Left lung (tissue), 10 donors: ENCODE measurements around the gene WWP2. TPM values are rescaled to one million over a fixed set of nuclear protein-coding genes. Genes with fewer than 3 reads are reported as not detected.
"Not testable (repeated sequence)": the region's sequence is repeated elsewhere in the genome, so short reads cannot be mapped to it uniquely, and the experiment has no call there.

Source experiments
- ATAC-seq: fragments of 200-7000 bp; cut with Tn5 transposase; one replicate; pipeline ENCODE4 v1.9.1; 2020; ENCODE audit warnings: moderate library complexity
- DNase-seq, 4 donors: peaks; one replicate each; pipeline ENCODE4 v3.0.0-alpha.2; 2013 to 2020
- H3K27ac ChIP-seq, 2 donors: fragments of 200-600 bp; sonication (generic) in 1 of 2; one replicate each; pipeline versions ENCODE4 v1.5.0 to v1.8.0; 2020 to 2021
- H3K27me3 ChIP-seq, 2 donors: fragments of 200-600 bp; sonication (generic) in 1 of 2; one replicate each; pipeline versions ENCODE4 v1.5.0 to v1.8.0; 2020 to 2021
- H3K36me3 ChIP-seq, 2 donors: fragments of 200-600 bp; sonication (generic) in 1 of 2; one replicate each; pipeline versions ENCODE4 v1.5.0 to v1.8.0; 2020 to 2021
- H3K4me1 ChIP-seq, 2 donors: fragments of 200-600 bp; one replicate each; pipeline ENCODE4 v1.8.0; 2021
- H3K4me3 ChIP-seq, 2 donors: fragments of 200-600 bp; sonication (generic) in 1 of 2; one replicate each; pipeline versions ENCODE4 v1.5.0 to v1.8.0; 2020 to 2021; ENCODE audit warnings: mild to moderate bottlenecking in 1 of 2
- H3K9me3 ChIP-seq, 2 donors: fragments of 200-600 bp; sonication (generic) in 1 of 2; one replicate each; pipeline versions ENCODE4 v1.5.0 to v1.8.0; 2020 to 2021
- intact Hi-C, 2 donors: fragments of 100-400 bp; cut with DNase I; formaldehyde crosslinking; loops; one replicate each; pipeline versions ENCODE4 v1.11.2 to v1.14.2; 2022
- polyA plus RNA-seq, 6 donors: library from polyadenylated mRNA; unstranded; fragments of 120-200 nt; gene quantifications; one replicate each; pipeline ENCODE4 v1.2.1, GENCODE V29; 2013; ENCODE audit not compliant: insufficient read length in 6 of 6
- total RNA-seq, 2 donors: library from RNA; stranded (reverse); fragmentation: NEBNext Ultra II Directional; extraction: Animal tissue kit (Norgen Biotek cat#: 25700); gene quantifications; one replicate each; pipeline ENCODE4 v1.2.1, GENCODE V29; 2021
- TF ChIP-seq, protein P1 (sequence below), 2 donors: fragments of 200-600 bp; sonication (generic) in 1 of 2; IDR thresholded peaks; one replicate each; pipeline versions ENCODE4 v1.5.0 to v1.8.0; 2021; ENCODE audit warnings: antibody characterized with exemption in 2 of 2
- donor health status: DM: no; HTN: yes; CAD: no.
- donor health status: DM: no; HTN: no; CAD: no.

Gene WWP2
- total and polyA plus RNA-seq, 8 donors = 30.2 to 73.0 (median 34.6) TPM

GRCh38 chr16:69784586-69784985 is 22.5 kb downstream of the WWP2 start:
- no peak for ATAC-seq
- peaks cover 0 to 50% of the 10 kb centered on the region in 2 donors for H3K36me3 ChIP-seq
- no peak overlapping the region for H3K4me3 ChIP-seq
- no peaks in the 10 kb centered on the region for H3K27me3 ChIP-seq
- TF ChIP-seq, protein P1, sequence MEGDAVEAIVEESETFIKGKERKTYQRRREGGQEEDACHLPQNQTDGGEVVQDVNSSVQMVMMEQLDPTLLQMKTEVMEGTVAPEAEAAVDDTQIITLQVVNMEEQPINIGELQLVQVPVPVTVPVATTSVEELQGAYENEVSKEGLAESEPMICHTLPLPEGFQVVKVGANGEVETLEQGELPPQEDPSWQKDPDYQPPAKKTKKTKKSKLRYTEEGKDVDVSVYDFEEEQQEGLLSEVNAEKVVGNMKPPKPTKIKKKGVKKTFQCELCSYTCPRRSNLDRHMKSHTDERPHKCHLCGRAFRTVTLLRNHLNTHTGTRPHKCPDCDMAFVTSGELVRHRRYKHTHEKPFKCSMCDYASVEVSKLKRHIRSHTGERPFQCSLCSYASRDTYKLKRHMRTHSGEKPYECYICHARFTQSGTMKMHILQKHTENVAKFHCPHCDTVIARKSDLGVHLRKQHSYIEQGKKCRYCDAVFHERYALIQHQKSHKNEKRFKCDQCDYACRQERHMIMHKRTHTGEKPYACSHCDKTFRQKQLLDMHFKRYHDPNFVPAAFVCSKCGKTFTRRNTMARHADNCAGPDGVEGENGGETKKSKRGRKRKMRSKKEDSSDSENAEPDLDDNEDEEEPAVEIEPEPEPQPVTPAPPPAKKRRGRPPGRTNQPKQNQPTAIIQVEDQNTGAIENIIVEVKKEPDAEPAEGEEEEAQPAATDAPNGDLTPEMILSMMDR (IDR thresholded peaks at IDR 0.05) = no peak
- H3K4me1 ChIP-seq = peaks cover 0 to 6% of the 10 kb centered on the region in 2 donors
- H3K27ac ChIP-seq = no peak overlapping the region
- no peaks in the 10 kb centered on the region for H3K9me3 ChIP-seq
- no peak for DNase-seq
- intact Hi-C loops = no loop called here

- Histone ChIP-seq H3K36me3 (peaks cover 0 to 75% of the 10 kb centered on the region in 2 donors), H3K4me1 (no peaks in the 10 kb centered on the region), H3K9me3 (no peaks in the 10 kb centered on the region), H3K4me3 (no peak overlapping the region), H3K27ac (no peak overlapping the region), H3K27me3 (no peaks in the 10 kb centered on the region)
- intact Hi-C loops = no loop called here
- ATAC-seq (no peak), DNase-seq (no peak)
- TF ChIP-seq, protein P1 (IDR thresholded peaks at IDR 0.05) = no peak
Measured at GRCh38 chr16:69787883-69788282, 25.8 kb downstream of the WWP2 start.

GRCh38 chr16:69791391-69791847 is 29.3 kb downstream of the WWP2 start:
- intact Hi-C loops, H3K27me3 ChIP-seq, H3K9me3 ChIP-seq, ATAC-seq, H3K4me3 ChIP-seq, H3K27ac ChIP-seq, H3K4me1 ChIP-seq, DNase-seq: not testable (repeated sequence)
- H3K36me3 ChIP-seq = peaks cover 0 to 57% of the 10 kb centered on the region in 2 donors

DNA sequence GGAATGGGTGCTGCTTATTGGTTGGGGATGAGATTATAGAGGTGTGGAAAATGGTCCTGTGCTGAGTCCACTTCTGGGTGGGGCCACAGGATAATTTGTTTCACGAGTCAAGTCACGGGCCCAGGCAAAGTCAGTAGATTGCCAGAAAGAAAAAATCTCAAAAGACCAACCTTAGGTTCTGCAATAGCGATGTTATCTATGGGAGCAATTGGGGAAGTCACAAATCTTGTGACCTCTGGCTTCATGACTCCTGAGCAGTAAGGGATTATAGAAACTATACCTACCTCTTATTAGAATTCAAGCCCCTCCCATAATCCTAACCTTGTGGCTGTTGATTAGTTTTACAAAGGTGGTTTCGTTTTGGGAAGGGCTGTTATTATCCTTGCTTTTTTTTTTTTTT is 31.4 kb downstream of the WWP2 start:
- intact Hi-C loops = no loop called here
- TF ChIP-seq, protein P1 (IDR thresholded peaks at IDR 0.05) = no peak
- peaks cover 0 to 40% of the 10 kb centered on the region in 2 donors for H3K36me3 ChIP-seq

GRCh38 chr16:69794486-69794885 is 32.4 kb downstream of the WWP2 start:
- H3K4me3 ChIP-seq = no peak overlapping the region
- no peak overlapping the region for H3K27ac ChIP-seq
- H3K9me3 ChIP-seq = no peaks in the 10 kb centered on the region
- DNase-seq = peak in 2 of 4 donors; percentile 11 to 32
- no peaks in the 10 kb centered on the region for H3K27me3 ChIP-seq
- intact Hi-C loops = no loop called here
- TF ChIP-seq, protein P1 (IDR thresholded peaks at IDR 0.05) = no peak
- ATAC-seq = no peak
- peaks cover 0 to 5% of the 10 kb centered on the region in 2 donors for H3K4me1 ChIP-seq
- peaks cover 0 to 40% of the 10 kb centered on the region in 2 donors for H3K36me3 ChIP-seq

More for the DNA sequence above, 31.4 kb downstream of the WWP2 start:
- Histone ChIP-seq H3K4me3 (no peak overlapping the region), H3K9me3 (no peaks in the 10 kb centered on the region), H3K27me3 (no peaks in the 10 kb centered on the region), H3K27ac (no peak overlapping the region), H3K4me1 (peaks cover 0 to 5% of the 10 kb centered on the region in 2 donors)
- DNase-seq (no peak), ATAC-seq (no peak)
